ENCODE measurements around the gene EXOC2. TPM values are rescaled to one million over a fixed set of nuclear protein-coding genes. Genes with fewer than 3 reads are reported as not detected.

The EXOC2 gene
- total and polyA plus RNA-seq, 2 of the 13 experiments (the other 11 are each of a cell fraction or from before 2014, with no cell fraction given), result 12.6 to 22.9 TPM

DNA sequence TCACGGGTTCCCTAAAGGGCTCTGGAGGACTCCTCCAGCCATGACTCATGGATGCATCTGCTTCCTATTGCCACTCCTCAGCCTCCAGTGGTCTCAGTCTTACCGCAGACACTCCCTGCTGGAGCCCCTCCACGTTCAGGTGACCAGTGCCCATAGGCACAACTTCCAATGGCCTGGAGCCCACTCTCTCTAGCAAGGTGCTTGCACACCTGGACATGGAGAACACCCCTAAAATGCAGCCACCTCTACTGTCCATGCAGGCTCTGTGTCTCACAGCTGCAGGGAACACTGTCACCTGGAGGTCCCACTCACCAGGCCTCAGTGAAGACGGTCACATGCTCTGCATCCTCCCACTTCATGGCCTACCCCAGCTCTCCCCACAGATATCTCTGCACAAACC, 72.0 kb downstream of the EXOC2 start:
- Histone ChIP-seq H3K4me3 (replicated peaks in 1 of 3; ENCODE audit: insufficient read depth in 1 of 3, low read depth in 2 of 3, low read length in 3 of 3) (no peak overlapping the region), H3K9ac (ENCODE audit: insufficient read depth, low read depth, low read length) (no peak overlapping the region), H3K9me3 (ENCODE audit: low read length) (no peaks in the 10 kb centered on the region), H3K36me3 (replicated peaks in 1 of 2; ENCODE audit: control insufficient read depth in 1 of 2, insufficient read depth in 2 of 2, low read length in 2 of 2) (peaks cover 1 to 10% of the 10 kb centered on the region in 2 experiments; a peak in 4 of 5 replicates), H3K27ac (ENCODE audit: extremely low read length, insufficient read depth, low read length) (no peak overlapping the region), H3K4me2 (ENCODE audit: low read depth, low read length) (no peak overlapping the region), H3K4me1 (ENCODE audit: insufficient read depth, low read length) (no peaks in the 10 kb centered on the region), H3K27me3 (ENCODE audit: control insufficient read depth in 1 of 2, insufficient read depth in 2 of 2, low read length in 2 of 2) (no peaks in the 10 kb centered on the region), H3K79me2 (ENCODE audit: insufficient read depth, low read length) (no peaks in the 10 kb centered on the region), H4K20me1 (ENCODE audit: insufficient read depth, low read length) (0 out of 2 replicates have a peak, but pooled peaks cover 4% of the 10 kb centered on the region), H2AFZ (ENCODE audit: low read length) (no peak overlapping the region)
- intact Hi-C loops (cut with micrococcal nuclease; ENCODE audit: unreplicated experiment) (no loop called here), in situ Hi-C loops (cut with HindIII; ENCODE audit: extremely low pct_ligation_motif_present, low pct_unique_long_range_greater_than_20kb) (no loop called here)
- FAIRE-seq (no peak), DNase-seq (ENCODE audit: low spot score) (no peak), ATAC-seq (no peak; the same call in 2 of the 3 replicates)
- BruUV-seq (replicated peaks), result no TSS peak
- WGBS (ENCODE audit: low lambda C conversion rate), result 100% methylated on average over 4 of the region's 4 CpGs
- POLR2A ChIA-PET, result no interaction called here
- CTCF ChIA-PET (ENCODE audit: low intra/inter-chr PET ratio, low total read pairs), result no interaction called here
- no peak for TF ChIP-seq TAF15 (IDR thresholded peaks at IDR 0.05; ENCODE audit: low read depth, low read length, poor library complexity, severe bottlenecking)
- no peak for TF ChIP-seq ZNF256 (CRISPR knock-in tag; conservative IDR thresholded peaks at IDR 0.05)
- TF ChIP-seq CEBPB (IDR thresholded peaks at IDR 0.05; ENCODE audit: borderline replicate concordance, low read depth, low read length), result no peak
- no peak for TF ChIP-seq MIXL1 (CRISPR knock-in tag; IDR thresholded peaks at IDR 0.05)
- no peak for TF ChIP-seq CEBPG (CRISPR knock-in tag; IDR thresholded peaks at IDR 0.05)
- no peak for TF ChIP-seq MIER2 (CRISPR knock-in tag; IDR thresholded peaks at IDR 0.05)
- TF ChIP-seq GTF3A (CRISPR knock-in tag; conservative IDR thresholded peaks at IDR 0.05), result no peak
- no peak for TF ChIP-seq ZSCAN31 (CRISPR knock-in tag; IDR thresholded peaks at IDR 0.05; ENCODE audit: low read depth)
- TF ChIP-seq ZNF605 (CRISPR knock-in tag; IDR thresholded peaks at IDR 0.05), result no peak
- no peak for TF ChIP-seq ZNF672 (CRISPR knock-in tag; IDR thresholded peaks at IDR 0.05)
- TF ChIP-seq RFX3 (CRISPR knock-in tag; IDR thresholded peaks at IDR 0.05), result no peak
- TF ChIP-seq HOXA3 (CRISPR knock-in tag; IDR thresholded peaks at IDR 0.05), result no peak
- TF ChIP-seq, protein P1, sequence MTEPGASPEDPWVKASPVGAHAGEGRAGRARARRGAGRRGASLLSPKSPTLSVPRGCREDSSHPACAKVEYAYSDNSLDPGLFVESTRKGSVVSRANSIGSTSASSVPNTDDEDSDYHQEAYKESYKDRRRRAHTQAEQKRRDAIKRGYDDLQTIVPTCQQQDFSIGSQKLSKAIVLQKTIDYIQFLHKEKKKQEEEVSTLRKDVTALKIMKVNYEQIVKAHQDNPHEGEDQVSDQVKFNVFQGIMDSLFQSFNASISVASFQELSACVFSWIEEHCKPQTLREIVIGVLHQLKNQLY (CRISPR knock-in tag; IDR thresholded peaks at IDR 0.05), result no peak
- no peak for TF ChIP-seq MED1 (CRISPR knock-in tag; IDR thresholded peaks at IDR 0.05)
- no peak for TF ChIP-seq NFYC (CRISPR knock-in tag; IDR thresholded peaks at IDR 0.05)
- TF ChIP-seq, protein P2, sequence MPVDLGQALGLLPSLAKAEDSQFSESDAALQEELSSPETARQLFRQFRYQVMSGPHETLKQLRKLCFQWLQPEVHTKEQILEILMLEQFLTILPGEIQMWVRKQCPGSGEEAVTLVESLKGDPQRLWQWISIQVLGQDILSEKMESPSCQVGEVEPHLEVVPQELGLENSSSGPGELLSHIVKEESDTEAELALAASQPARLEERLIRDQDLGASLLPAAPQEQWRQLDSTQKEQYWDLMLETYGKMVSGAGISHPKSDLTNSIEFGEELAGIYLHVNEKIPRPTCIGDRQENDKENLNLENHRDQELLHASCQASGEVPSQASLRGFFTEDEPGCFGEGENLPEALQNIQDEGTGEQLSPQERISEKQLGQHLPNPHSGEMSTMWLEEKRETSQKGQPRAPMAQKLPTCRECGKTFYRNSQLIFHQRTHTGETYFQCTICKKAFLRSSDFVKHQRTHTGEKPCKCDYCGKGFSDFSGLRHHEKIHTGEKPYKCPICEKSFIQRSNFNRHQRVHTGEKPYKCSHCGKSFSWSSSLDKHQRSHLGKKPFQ (CRISPR knock-in tag; IDR thresholded peaks at IDR 0.05; ENCODE audit: insufficient replicate concordance), result no peak
- TF ChIP-seq RARA (CRISPR knock-in tag; IDR thresholded peaks at IDR 0.05), result no peak
- no peak for TF ChIP-seq FOXK1 (CRISPR knock-in tag; IDR thresholded peaks at IDR 0.05; ENCODE audit: borderline replicate concordance, low read depth)
- TF ChIP-seq ZNF337 (CRISPR knock-in tag; IDR thresholded peaks at IDR 0.05; ENCODE audit: borderline replicate concordance, low read depth), result no peak

All from HepG2 (cell line).